Kidney epithelial cell (primary cell): Measurements from ENCODE around the gene FSCB. TPM values are rescaled to one million over a fixed set of nuclear protein-coding genes. Genes with fewer than 3 reads are reported as not detected.

Experiments
- DNase-seq: peaks from one replicate; pipeline ENCODE4 v3.0.0-alpha.2; 2010; ENCODE audit warnings: low read depth
- H3K27me3 ChIP-seq: 2 replicates; pipeline ENCODE4 v1.6.0; 2011; ENCODE audit warnings: low read length; ENCODE audit not compliant: control insufficient read depth, insufficient read depth
- H3K36me3 ChIP-seq: 2 replicates; pipeline ENCODE4 v1.5.1; 2011; ENCODE audit warnings: low read length; ENCODE audit not compliant: control insufficient read depth, insufficient read depth
- H3K4me3 ChIP-seq: 2 replicates; pipeline ENCODE4 v1.5.1; 2011; ENCODE audit warnings: low read depth, mild to moderate bottlenecking, control low read depth, low read length
- total RNA-seq: library from RNA; depleted of rRNA; stranded (reverse); fragments of >200 nt; gene quantifications from 2 replicates; pipeline ENCODE4 v1.2.3, GENCODE V29; 2015
- TF ChIP-seq, protein P1 (sequence below): IDR thresholded peaks from 2 replicates; pipeline ENCODE4 v1.5.1; 2011; ENCODE audit warnings: mild to moderate bottlenecking, moderate library complexity, low read length, control low read depth, inconsistent platforms; ENCODE audit not compliant: insufficient read depth, poor library complexity, severe bottlenecking

Gene FSCB, protein sequence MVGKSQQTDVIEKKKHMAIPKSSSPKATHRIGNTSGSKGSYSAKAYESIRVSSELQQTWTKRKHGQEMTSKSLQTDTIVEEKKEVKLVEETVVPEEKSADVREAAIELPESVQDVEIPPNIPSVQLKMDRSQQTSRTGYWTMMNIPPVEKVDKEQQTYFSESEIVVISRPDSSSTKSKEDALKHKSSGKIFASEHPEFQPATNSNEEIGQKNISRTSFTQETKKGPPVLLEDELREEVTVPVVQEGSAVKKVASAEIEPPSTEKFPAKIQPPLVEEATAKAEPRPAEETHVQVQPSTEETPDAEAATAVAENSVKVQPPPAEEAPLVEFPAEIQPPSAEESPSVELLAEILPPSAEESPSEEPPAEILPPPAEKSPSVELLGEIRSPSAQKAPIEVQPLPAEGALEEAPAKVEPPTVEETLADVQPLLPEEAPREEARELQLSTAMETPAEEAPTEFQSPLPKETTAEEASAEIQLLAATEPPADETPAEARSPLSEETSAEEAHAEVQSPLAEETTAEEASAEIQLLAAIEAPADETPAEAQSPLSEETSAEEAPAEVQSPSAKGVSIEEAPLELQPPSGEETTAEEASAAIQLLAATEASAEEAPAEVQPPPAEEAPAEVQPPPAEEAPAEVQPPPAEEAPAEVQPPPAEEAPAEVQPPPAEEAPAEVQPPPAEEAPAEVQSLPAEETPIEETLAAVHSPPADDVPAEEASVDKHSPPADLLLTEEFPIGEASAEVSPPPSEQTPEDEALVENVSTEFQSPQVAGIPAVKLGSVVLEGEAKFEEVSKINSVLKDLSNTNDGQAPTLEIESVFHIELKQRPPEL
- 0.08 TPM in 1 of 2 replicates, not detected in the other for total RNA-seq

DNA sequence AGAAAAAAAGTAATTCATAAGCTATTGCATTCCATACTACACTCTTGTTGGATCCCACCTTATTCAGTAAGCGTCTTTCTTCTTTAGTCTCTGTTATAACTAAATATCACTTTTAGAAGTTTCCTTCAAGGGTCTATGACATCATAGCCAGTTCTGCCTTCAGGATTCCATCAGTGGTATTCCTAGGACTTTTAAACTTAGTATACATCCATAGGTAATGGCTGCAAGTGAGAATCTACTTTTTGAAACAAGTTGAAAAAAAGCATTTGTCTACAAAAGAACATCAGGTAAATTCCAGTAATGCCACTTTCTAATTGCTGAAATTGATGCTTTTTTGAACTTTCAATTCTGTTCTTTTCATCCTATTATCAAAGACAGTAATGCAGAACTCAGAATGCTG lies at the start of gene FSCB:
FSCB (minus strand) TSS at position 101 of the 400 bp plus-strand sequence. CDS start 296 bp downstream, outside the sequence.
- Histone ChIP-seq H3K4me3 (no peak within 1 kb of the TSS), H3K27me3 (no peaks in the 10 kb centered on the region), H3K36me3 (no peaks in the 10 kb centered on the region)
- TF ChIP-seq, protein P1, sequence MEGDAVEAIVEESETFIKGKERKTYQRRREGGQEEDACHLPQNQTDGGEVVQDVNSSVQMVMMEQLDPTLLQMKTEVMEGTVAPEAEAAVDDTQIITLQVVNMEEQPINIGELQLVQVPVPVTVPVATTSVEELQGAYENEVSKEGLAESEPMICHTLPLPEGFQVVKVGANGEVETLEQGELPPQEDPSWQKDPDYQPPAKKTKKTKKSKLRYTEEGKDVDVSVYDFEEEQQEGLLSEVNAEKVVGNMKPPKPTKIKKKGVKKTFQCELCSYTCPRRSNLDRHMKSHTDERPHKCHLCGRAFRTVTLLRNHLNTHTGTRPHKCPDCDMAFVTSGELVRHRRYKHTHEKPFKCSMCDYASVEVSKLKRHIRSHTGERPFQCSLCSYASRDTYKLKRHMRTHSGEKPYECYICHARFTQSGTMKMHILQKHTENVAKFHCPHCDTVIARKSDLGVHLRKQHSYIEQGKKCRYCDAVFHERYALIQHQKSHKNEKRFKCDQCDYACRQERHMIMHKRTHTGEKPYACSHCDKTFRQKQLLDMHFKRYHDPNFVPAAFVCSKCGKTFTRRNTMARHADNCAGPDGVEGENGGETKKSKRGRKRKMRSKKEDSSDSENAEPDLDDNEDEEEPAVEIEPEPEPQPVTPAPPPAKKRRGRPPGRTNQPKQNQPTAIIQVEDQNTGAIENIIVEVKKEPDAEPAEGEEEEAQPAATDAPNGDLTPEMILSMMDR = no peak
- no peak for DNase-seq

DNA sequence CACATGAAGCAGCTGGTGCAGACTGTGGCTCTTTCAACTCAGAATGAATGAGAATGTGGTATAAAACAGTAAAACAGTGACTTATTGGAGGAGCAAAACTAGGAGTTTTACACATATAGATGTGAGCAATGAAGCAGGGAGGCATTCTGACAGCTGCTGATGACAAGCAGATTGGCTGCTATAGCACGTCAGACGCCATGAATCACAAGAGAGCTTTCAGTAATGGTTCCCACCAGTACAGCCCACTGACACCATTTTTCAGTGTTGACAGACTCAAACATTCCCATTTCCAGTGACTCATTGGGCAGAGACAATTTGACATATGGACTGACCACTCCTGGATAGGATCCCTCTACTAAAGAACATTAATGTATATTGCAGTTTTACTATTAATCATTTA lies 24.6 kb upstream of the FSCB start:
- TF ChIP-seq, protein P1 = no peak
- Histone ChIP-seq H3K27me3 (no peaks in the 10 kb centered on the region), H3K36me3 (no peaks in the 10 kb centered on the region), H3K4me3 (no peak overlapping the region)
- no peak for DNase-seq

DNA sequence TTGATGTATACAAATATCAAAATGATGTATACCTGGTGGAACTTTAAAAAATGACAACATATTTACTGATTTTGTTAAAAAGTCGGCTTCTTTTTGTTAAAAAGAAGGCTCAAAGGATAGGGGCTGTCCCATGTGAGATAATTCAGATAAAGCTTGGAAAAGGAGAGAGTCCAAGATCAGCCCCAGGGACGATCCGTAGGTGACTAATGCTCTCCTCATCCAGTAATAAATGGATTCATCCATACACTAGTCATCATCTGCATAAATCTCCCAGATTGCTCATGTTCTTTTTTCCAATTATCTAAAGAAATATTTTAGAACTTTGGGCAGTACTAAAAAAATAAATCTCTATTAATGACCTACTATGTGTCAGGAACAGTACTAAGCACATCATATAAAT lies 23.4 kb upstream of the FSCB start:
- H3K36me3 ChIP-seq = no peaks in the 10 kb centered on the region
- H3K4me3 ChIP-seq = no peak overlapping the region
- H3K27me3 ChIP-seq = no peaks in the 10 kb centered on the region
- TF ChIP-seq, protein P1 = no peak
- no peak for DNase-seq

DNA sequence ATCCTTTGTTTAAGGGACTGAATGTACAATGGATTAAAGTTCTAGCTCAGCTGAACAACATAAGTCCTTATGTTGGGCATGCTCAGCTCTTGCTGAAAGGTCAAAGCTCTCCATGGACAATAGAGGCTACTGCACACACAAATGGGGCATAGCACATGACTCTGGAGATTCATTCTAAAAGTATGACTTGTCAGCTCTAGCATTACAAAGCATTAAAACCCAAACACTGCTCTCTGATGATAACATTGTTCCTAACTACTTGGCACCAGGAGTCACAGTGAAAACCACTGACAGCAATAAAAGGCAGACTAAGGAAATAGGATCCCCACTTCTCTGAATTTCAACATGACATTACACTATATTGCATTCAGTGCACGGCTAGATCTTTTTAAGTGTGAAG lies 21.9 kb upstream of the FSCB start:
- DNase-seq = no peak

DNA sequence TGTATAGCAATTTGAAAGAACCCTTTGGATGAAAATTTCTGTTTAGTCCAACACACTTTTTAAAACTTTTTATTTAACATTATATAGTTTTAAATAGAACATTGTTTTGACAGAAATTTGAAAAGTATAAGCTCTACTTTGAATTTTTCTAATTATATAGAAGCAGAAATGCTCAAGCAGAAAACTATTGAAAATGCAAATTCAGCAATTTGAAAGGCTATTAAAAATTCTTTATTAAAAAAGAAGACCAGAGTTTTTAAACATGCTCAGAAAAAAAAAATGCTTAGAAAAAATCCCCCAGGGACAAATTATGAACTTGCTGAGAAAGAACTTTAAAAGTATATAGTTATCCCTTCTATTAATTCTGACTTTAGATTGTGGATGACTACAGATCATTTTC lies 21.1 kb upstream of the FSCB start:
- H3K4me3 ChIP-seq = no peak overlapping the region
- H3K36me3 ChIP-seq = no peaks in the 10 kb centered on the region
- H3K27me3 ChIP-seq = no peaks in the 10 kb centered on the region
- TF ChIP-seq, protein P1 = no peak
- DNase-seq = no peak

More for the DNA sequence above, 21.9 kb upstream of the FSCB start:
- Histone ChIP-seq H3K36me3 (no peaks in the 10 kb centered on the region), H3K27me3 (no peaks in the 10 kb centered on the region), H3K4me3 (no peak overlapping the region)
- TF ChIP-seq, protein P1 = no peak
